Adrenal gland (tissue), 12 donors: ENCODE data around the gene NUDCD3. TPM values are rescaled to one million over a fixed set of nuclear protein-coding genes. Genes with fewer than 3 reads are reported as not detected.

Experiments
- DNase-seq, 7 donors: peaks; one replicate each; pipeline ENCODE4 v3.0.0-alpha.2; 2019 to 2020
- H3K27ac ChIP-seq, 5 donors: fragments of 200-600 bp; sonication (generic) in 4 of 5; 1 replicate in 3 of 5; 2 replicates in 2 of 5; pipeline versions ENCODE4 v1.5.1 to v1.8.0; 2016 to 2020; ENCODE audit warnings: mild to moderate bottlenecking in 1 of 5
- H3K27me3 ChIP-seq: fragments of 200-600 bp; 2 replicates; pipeline ENCODE4 v1.8.0; 2021
- H3K36me3 ChIP-seq, 2 donors: fragments of 200-600 bp; replicated peaks in 1 of 2; 1 replicate in 1 of 2; 2 replicates in 1 of 2; pipeline versions ENCODE4 v1.5.1 to v1.8.0; 2018 to 2022
- H3K4me1 ChIP-seq, 2 donors: fragments of 200-600 bp; replicated peaks in 1 of 2; 1 replicate in 1 of 2; 2 replicates in 1 of 2; pipeline versions ENCODE4 v1.5.1 to v1.8.0; 2018 to 2021
- H3K4me3 ChIP-seq, 4 donors: fragments of 200-600 bp; sonication (generic) in 3 of 4; one replicate each; pipeline ENCODE4 v1.5.1; 2016 to 2018
- H3K9me3 ChIP-seq, 3 donors: fragments of 200-600 bp; sonication (generic) in 1 of 3; replicated peaks in 1 of 3; 1 replicate in 2 of 3; 2 replicates in 1 of 3; pipeline versions ENCODE4 v1.5.1 to v1.8.0; 2016 to 2021
- CTCF ChIP-seq, 6 experiments: fragments of 450-650 bp in 4 of 6; fragments of 200-600 bp in 2 of 6; sonication (generic) in 1 of 6; IDR thresholded peaks; 1 replicate in 5 of 6; 2 replicates in 1 of 6; pipeline versions ENCODE4 v1.5.1 to v1.8.0; 2016 to 2021; ENCODE audit warnings: antibody characterized with exemption in 6 of 6, mild to moderate bottlenecking in 2 of 6, moderate library complexity in 1 of 6
- POLR2A ChIP-seq, 2 donors: fragments of 450-650 bp; IDR thresholded peaks; one replicate each; pipeline ENCODE4 v1.6.1; 2017; ENCODE audit warnings: antibody characterized with exemption in 2 of 2, mild to moderate bottlenecking in 2 of 2, moderate library complexity in 1 of 2
- WGBS, 4 donors: extraction: QIAGEN DNeasy Blood & Tissue Kit in 2 of 4; methylation state at CpG; one replicate each; pipeline versions ENCODE4 v1.1.5 to v1.1.7; 2013 to 2017; 5-methylcytosine and 5-hydroxymethylcytosine counted together
- intact Hi-C, 2 donors: fragments of 100-400 bp; cut with DNase I; formaldehyde crosslinking; loops; one replicate each; pipeline versions ENCODE4 v1.14.1 to v1.15.0; 2022 to 2023
- polyA plus RNA-seq, 3 donors: library from polyadenylated mRNA; stranded (reverse); fragments of 200-250 nt in 2 of 3; fragments of 350-450 nt in 1 of 3; fragmentation: Illumina TruSeq in 1 of 3; extraction: RNeasy Lipid Tissue Mini Kit (QIAGEN cat#74804) in 1 of 3; gene quantifications; one replicate each; pipeline ENCODE4 v1.2.3, GENCODE V29; 2013 to 2014
- total RNA-seq, 9 donors: library from RNA; depleted of rRNA in 4 of 9; stranded (reverse); fragments of >200 nt in 4 of 9; fragments of 120-200 nt in 1 of 9; fragmentation: NEBNext Ultra II Directional in 1 of 9; extraction: Animal tissue kit (Norgen Biotek cat#: 25700) in 1 of 9; gene quantifications; one replicate each; pipeline versions ENCODE4 v1.1.0 to v1.2.4, GENCODE V29; 2013 to 2023
- donor health status: healthy with polysubstance abuse.
- donor health status: Bipolar disorder and iron deficiency.
- donor health status: DM: yes; HTN: yes; CAD: no.
- donor health status: DM: no; HTN: no; CAD: no.
- donor health status: DM: no; HTN: no; CAD: no.
- donor health status: DM: yes; HTN: yes; CAD: no.

Gene NUDCD3
- total and polyA plus RNA-seq, 12 donors, result 30.5 to 136 (median 71.1) TPM

DNA sequence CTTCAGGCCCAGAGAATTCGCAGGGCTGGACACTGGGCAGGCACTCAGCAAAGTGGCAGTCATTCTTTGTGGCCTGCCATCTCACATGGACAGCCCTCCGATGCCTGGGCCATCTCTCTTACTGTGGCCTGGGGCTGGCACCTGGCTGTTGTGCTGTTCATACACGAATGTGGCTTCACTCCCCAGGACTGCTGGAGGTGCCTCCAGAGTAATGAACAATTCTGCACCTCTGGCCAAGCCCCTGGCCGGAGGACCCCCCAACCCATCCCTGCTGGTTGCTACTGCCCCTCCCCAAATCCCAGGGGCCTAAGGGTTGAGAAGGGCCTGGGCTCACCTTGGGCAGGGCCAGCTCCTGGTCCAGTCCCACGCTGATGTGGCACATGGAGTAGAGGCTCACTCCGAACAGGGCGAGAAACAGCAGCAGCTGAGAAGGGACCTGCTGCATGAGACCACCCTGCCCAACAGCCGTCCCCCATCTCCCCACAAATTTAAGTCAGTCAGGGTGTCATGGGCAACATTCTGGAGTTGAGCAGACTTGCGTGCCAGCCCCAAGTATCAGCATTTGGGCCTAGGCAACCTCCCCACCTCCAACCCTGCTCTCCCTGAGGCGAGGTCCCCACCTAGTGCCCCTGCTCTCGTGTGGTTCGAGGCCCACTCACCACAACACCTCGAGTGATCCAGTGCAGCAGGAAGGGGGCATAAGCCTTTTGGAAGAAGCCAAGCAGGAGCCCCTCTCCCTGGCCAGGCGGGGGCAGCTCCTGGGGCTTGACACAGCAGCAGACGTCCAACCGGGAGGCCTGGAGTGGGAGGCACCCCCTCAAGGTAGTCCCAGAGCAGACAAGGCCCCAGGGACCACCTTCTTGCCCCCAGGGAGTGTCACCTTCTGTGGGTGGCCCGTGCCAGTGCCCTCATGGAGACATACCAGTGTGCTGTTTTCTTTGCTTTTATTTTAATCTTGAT lies 41.2 kb upstream of the NUDCD3 start:
- DNase-seq, result no peak
- intact Hi-C loops, result no loop called here
- 75 to 87% (median 82%) methylated on average over 8 to 17 of the region's 17 CpGs for WGBS, 4 donors
- TF ChIP-seq POLR2A (IDR thresholded peaks at IDR 0.05) (no peak), CTCF (IDR thresholded peaks at IDR 0.05) (no peak)
- Histone ChIP-seq H3K27me3 (no peaks in the 10 kb centered on the region), H3K36me3 (no peaks in the 10 kb centered on the region), H3K9me3 (no peaks in the 10 kb centered on the region), H3K27ac (no peak overlapping the region), H3K4me1 (no peaks in the 10 kb centered on the region), H3K4me3 (no peak overlapping the region)

- H3K4me1 ChIP-seq, result no peaks in the 10 kb centered on the region
- H3K36me3 ChIP-seq, result no peaks in the 10 kb centered on the region
- TF ChIP-seq POLR2A (IDR thresholded peaks at IDR 0.05) (no peak), CTCF (IDR thresholded peaks at IDR 0.05) (no peak)
- H3K9me3 ChIP-seq, result no peaks in the 10 kb centered on the region
- 44 to 79% (median 54%) methylated on average over 6 to 10 of the region's 10 CpGs for WGBS, 4 donors
- intact Hi-C loops, result no loop called here
- no peak overlapping the region for H3K4me3 ChIP-seq
- H3K27me3 ChIP-seq, result no peaks in the 10 kb centered on the region
- no peak overlapping the region for H3K27ac ChIP-seq
- peak; percentile 65 to 88 (median 79) for DNase-seq
These were observed 40.5 kb upstream of the NUDCD3 start for GRCh38 chr7:44530990-44531389.

- no peaks in the 10 kb centered on the region for H3K4me1 ChIP-seq
- no peak for TF ChIP-seq POLR2A (IDR thresholded peaks at IDR 0.05)
- WGBS, 4 donors, result 64 to 79% (median 71%) methylated on average over 3 of the region's 3 CpGs
- H3K27me3 ChIP-seq, result no peaks in the 10 kb centered on the region
- H3K27ac ChIP-seq, result no peak overlapping the region
- intact Hi-C loops, result no loop called here
- H3K9me3 ChIP-seq, result no peaks in the 10 kb centered on the region
- no peak for DNase-seq
- no peaks in the 10 kb centered on the region for H3K36me3 ChIP-seq
- no peak overlapping the region for H3K4me3 ChIP-seq
These were observed 34.4 kb upstream of the NUDCD3 start for GRCh38 chr7:44524811-44525388.

DNA sequence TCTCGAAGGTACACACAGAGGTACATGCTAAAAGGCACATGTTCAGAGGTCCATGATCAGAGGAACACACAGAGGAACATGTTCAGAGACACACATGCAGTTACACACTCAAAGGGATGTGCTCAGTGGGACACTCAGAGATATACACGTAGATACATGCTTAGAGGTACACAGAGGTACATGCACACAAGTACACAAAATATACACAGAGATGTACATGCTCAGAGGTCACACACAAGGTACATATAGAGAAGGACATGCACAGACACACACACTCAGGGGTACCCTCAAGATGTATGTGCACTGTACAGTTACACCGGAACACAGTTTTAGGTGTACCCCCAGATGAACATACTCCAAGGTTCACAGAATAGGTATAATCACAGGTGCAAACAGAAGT lies 31.9 kb upstream of the NUDCD3 start:
- Histone ChIP-seq H3K9me3 (no peaks in the 10 kb centered on the region), H3K27ac (no peak overlapping the region), H3K4me3 (no peak overlapping the region), H3K27me3 (no peaks in the 10 kb centered on the region), H3K36me3 (no peaks in the 10 kb centered on the region), H3K4me1 (no peaks in the 10 kb centered on the region)
- DNase-seq, result no peak
- intact Hi-C loops, result no loop called here
- TF ChIP-seq CTCF (IDR thresholded peaks at IDR 0.05) (no peak), POLR2A (IDR thresholded peaks at IDR 0.05) (no peak)
- 79 to 89% (median 83%) methylated on average over 3 of the region's 3 CpGs for WGBS, 4 donors
